ENCODE measurements around the gene CTIF.
"Not testable (repeated sequence)": the region's sequence is repeated elsewhere in the genome, so short reads cannot be mapped to it uniquely, and the experiment has no call there.

The CTIF gene

GRCh38 chr18:48538531-48539405, at the start of gene CTIF:
CTIF (plus strand) TSS chr18:48539031; CDS start chr18:48619566, 80,535 bp downstream.
- peak; percentile 61 for DNase-seq

DNA sequence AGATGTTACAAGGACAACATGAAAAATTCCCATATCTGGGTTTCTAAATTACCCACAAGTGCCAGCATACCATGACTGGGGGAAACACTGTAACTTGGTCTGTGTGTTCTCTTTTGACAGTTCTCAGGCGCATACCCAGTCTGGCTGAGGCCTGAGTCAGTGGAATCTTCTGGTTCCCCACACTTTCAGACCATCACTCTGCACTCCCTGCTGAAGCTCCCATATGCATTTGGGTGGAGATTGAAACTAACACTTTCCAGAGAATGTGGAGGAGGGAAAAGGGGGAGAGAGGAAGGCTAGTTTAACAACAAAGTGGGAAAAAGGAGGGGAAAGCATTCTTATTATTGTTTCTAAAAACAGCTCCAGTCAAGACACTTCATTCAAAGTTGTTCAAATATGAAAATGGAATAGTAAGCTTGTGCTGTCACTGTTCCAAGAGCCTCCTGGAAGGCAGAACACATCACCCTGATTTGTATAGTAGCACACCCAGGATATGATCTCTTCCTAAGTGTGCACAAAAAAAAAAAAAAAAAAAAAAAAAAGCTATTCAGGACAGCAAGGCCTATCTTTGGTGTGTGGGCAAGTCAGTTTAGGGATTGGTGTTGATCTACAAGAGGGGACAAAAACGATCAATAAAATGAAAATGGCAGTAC, 48.1 kb upstream of the CTIF start:
- no peak for DNase-seq

GRCh38 chr18:48492880-48493279, 46.0 kb upstream of the CTIF start:
- no peak for DNase-seq

GRCh38 chr18:48493434-48494230, 45.2 kb upstream of the CTIF start:
- DNase-seq: no peak

DNA sequence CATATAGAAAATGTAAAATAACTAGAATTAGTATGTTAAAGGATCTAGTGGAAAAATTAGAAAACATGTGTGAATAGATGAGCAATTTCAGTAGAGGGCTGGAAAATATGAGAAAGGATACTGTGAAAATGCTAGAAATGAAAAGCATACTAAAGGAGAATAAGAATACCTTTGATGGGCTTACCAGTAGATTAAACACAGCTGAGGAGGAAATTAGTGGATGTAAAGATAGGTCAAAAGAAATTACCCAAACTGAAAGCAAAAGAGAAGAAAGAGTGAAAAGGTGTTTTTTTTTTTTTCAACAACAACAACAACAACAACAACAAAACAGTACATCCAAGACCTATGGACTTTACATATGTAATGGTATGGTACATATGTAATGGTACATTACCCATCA, 41.0 kb upstream of the CTIF start:
- no peak for DNase-seq

DNA sequence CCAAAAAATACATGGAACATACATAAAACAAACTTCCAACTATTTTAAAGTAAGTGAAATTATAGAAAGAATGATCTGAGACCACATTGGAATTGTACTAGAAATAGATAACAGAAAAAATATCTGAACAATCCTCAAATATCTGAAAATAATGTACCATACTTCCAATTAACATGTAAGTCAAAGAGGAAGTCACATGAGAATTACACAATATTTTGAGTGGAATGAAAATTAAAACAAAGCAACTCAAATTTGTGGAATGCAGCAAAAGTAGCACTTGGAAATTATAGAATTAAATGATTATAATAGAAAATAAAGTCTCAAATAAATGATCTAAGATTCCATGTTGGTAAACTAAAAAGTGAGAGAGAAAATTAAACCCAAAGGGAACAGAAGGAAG, 38.3 kb upstream of the CTIF start:
- DNase-seq: no peak

DNA sequence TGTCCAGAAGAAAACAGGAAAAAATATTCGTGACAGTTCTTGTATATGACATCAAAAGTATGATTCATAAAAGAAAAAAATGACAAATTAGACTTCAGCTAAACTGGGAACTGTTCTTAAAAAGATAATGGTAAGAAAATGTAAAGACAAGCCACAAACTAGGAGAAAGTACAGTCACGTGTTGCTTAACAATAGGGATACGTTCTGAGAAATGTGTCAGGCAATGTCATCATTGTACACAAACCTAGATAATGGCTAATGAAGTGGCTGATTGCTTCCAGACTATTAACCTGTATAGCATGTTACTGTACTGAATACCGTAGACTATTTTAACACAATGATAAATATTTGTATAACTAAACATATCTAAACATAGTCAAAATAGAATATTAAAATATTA, 35.9 kb upstream of the CTIF start:
- no peak for DNase-seq

GRCh38 chr18:48504819-48505218, 34.0 kb upstream of the CTIF start:
- DNase-seq: no peak

- not testable (repeated sequence) for DNase-seq
These were observed 31.8 kb upstream of the CTIF start for GRCh38 chr18:48506983-48507568.

GRCh38 chr18:48512498-48512897, 26.3 kb upstream of the CTIF start:
- DNase-seq: not testable (repeated sequence)

DNA sequence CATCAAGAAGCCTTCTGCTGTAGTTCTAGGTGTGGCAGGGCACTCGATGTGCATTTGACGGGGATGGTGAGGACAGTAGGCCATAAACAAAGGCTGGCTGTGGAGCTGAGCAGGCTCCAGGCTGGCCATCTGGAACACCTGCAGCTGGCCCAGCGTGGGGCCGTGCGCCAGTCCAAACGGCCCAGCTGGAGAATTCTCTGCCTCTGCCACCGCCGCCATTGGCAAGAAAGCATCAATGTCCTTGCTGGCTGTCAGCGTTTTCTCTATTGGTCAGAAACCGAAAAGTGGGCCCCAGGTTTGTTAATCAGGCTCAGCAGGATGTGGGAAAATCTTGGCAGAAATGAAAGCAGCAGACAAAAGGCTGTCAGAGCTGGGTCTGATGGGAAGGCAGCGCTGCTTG, 24.0 kb upstream of the CTIF start:
- no peak for DNase-seq

- DNase-seq: no peak
These were observed 21.8 kb upstream of the CTIF start for GRCh38 chr18:48517048-48517447.

DNA sequence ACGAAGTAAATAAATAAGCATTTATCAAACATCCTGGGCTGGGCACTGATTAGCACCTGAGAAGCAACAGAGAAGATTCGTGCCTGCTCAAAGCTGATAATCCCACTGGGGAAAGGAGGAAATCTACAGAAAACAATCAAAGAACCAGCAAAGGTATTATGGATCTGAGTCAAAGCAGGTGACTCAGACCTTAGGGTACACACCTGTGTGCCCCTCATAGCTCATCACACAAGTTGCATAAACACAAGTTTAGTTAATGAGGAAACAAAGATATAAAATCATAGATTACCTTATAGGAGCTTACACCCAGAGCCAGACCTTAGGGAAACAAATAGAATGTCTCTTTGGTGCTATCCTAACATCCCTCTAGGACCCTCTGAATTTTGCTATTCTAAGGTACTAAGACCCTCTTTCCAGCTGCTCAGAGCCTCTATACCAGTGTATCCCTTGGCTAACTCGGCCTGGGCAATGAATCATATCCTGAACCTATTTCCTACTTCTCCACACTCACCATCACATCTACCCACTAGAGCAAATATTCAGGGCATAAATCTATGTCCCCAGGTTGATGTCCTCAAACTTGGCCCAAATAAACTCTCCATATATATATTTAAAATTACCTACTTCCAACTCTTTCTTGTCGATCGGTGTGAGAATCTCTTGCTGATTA, 19.3 kb upstream of the CTIF start:
- DNase-seq: no peak

DNA sequence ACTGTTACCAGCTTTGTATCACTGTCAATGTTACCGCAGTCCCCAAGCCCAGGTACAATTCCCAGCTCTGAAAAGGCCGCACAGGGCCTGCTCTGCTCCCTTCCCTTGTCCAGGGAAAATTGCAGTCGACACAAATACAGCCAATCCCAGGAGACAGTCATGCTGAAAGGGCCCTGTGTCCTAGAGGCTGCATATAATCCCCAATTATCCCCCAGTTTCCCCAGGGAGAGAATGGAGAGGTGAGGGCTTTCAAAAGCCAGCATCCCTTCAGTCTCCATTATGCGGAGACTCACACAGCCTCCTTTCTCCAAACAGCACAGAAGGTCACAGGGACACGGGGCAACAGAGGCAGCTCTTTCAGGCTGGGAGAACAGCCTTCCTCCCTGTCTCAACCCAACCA, 17.1 kb upstream of the CTIF start:
- no peak for DNase-seq

DNA sequence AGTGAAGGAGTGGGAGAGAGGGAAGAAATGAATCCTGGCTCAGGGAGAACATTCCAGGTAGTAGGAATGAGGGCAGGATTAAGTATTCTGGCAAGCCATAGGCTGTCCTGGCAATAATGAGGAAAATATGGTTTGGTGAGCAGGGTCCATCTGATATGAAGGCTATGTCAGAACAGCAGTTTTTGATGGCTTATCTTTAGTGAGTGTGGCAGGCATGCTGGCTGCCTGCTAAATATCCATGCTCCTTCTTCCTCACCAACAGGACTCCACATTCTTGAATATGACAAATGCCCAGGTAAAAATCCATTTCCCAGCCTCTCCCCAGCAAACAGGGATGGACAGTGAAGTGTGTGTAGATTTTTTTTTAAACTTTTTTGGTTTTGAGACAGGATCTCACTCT, 13.2 kb upstream of the CTIF start:
- DNase-seq: no peak

DNA sequence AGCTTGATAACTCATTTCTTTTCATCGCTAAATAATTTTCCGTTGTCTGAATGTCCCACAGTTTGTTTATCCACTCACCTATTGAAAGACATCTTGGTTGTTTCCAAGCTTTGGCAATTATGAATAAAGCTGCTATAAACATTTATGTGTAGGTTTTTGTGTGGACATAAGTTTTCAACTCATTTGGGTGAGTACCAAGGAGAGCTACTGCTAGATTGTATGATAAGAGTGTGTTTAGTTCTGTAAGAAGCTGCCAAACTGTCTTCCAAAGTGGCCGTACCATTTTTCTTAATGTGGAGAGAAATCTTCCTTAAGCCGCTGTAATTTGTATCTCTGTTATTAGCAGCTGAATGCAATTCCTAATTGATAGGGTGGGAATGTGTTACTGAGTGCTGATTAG, 11.4 kb upstream of the CTIF start:
- DNase-seq: no peak

DNA sequence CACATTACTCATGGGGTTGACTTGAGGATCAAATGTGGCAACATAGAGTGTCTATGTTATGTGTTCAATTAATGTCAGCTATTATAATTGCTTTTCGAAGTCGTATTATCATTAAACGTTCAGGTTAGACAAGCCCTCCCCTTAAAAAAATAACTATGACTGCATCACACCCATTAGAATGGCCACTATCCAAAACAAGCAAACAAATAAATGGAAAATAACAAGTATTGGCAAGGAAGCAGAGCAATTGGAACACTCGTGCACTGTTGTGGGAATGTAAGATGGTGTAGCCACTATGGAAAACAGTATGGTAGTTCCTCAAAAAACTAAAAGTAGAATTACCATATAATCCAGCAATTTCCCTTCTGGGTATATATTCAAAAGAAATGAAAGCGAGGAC, 10.0 kb upstream of the CTIF start:
- no peak for DNase-seq

- DNase-seq: no peak
These were observed 9.0 kb upstream of the CTIF start for GRCh38 chr18:48529796-48530195.

GRCh38 chr18:48530399-48531081, 8.3 kb upstream of the CTIF start:
- no peak for DNase-seq

GRCh38 chr18:48531082-48531403, 7.8 kb upstream of the CTIF start:
- DNase-seq: no peak

- DNase-seq: no peak
These were observed 6.9 kb upstream of the CTIF start for GRCh38 chr18:48531908-48532307.

Data from GOT3 (cell line).